IMR-90 (cell line): ENCODE data around the gene APOB. TPM values are rescaled to one million over a fixed set of nuclear protein-coding genes. Genes with fewer than 3 reads are reported as not detected.

ENCODE experiments used
- ATAC-seq: fragments of 200-7000 bp; cut with Tn5 transposase; 2 replicates; pipeline ENCODE4 v1.9.1; 2020; ENCODE audit warnings: low read depth, mild to moderate bottlenecking, moderate library complexity
- BruUV-seq: library from RNA; stranded (reverse); fragments of 400-500 nt; replicated peaks from 2 replicates; lab custom pipeline; 2021; lab: Mats Ljungman, UMichigan
- CTCF ChIA-PET: fragments of 300-600 bp; formaldehyde crosslinking; extraction: SDS; loops from one replicate; lab custom pipeline; 2021; ENCODE audit warnings: antibody characterized with exemption; lab: Yijun Ruan, JAX
- POLR2A ChIA-PET: fragments of 300-600 bp; sonication (Branson Sonifier 250); formaldehyde crosslinking; loops from one replicate; lab custom pipeline; 2022; ENCODE audit warnings: antibody characterized with exemption; ENCODE audit not compliant: unreplicated experiment; lab: Charles Lee
- DNase-seq: peaks from one replicate; pipeline ENCODE4 v3.0.0; 2013
- H2AFZ ChIP-seq: replicated peaks from 2 replicates; pipeline ENCODE3; 2013; ENCODE audit warnings: low read length, mild to moderate bottlenecking; ENCODE audit not compliant: poor library complexity
- H2AK5ac ChIP-seq: 2 replicates; pipeline ENCODE4 v1.6.1; 2013; ENCODE audit warnings: low read depth, low read length, inconsistent platforms
- H2AK9ac ChIP-seq: replicated peaks from 2 replicates; pipeline ENCODE3; 2013; ENCODE audit warnings: mild to moderate bottlenecking, low read depth, low read length, moderate library complexity; ENCODE audit not compliant: poor library complexity
- H2BK120ac ChIP-seq: 2 replicates; pipeline ENCODE4 v1.6.1; 2013; ENCODE audit warnings: low read depth, low read length, inconsistent platforms
- H2BK15ac ChIP-seq: 3 replicates; pipeline ENCODE4 v1.6.1; 2013; ENCODE audit warnings: low read depth, low read length, inconsistent platforms
- H2BK20ac ChIP-seq: 2 replicates; pipeline ENCODE4 v1.6.1; 2013; ENCODE audit warnings: low read depth, mild to moderate bottlenecking, inconsistent platforms, low read length, moderate library complexity
- H2BK5ac ChIP-seq: 2 replicates; pipeline ENCODE4 v1.6.1; 2013; ENCODE audit warnings: mild to moderate bottlenecking, low read depth, low read length, inconsistent platforms; ENCODE audit not compliant: poor library complexity, severe bottlenecking
- H3K14ac ChIP-seq: replicated peaks from 2 replicates; pipeline ENCODE4 v1.6.1; 2013; ENCODE audit warnings: low read depth, low read length, inconsistent platforms
- H3K18ac ChIP-seq: 2 replicates; pipeline ENCODE4 v1.6.1; 2013; ENCODE audit warnings: low read depth, low read length, control low read depth
- H3K23ac ChIP-seq: 2 replicates; pipeline ENCODE4 v1.6.1; 2013; ENCODE audit warnings: low read depth, low read length, inconsistent platforms
- H3K27ac ChIP-seq: 2 replicates; pipeline ENCODE4 v1.5.1; 2013; ENCODE audit warnings: mild to moderate bottlenecking, control low read depth, low read length; ENCODE audit not compliant: insufficient read depth
- H3K27me3 ChIP-seq: 2 replicates; pipeline ENCODE4 v1.6.1; 2013; ENCODE audit warnings: low read length; ENCODE audit not compliant: control insufficient read depth, insufficient read depth
- H3K36me3 ChIP-seq: 2 replicates; pipeline ENCODE4 v1.6.1; 2013; ENCODE audit warnings: low read length, mixed read lengths; ENCODE audit not compliant: control insufficient read depth, insufficient read depth
- H3K4ac ChIP-seq: 2 replicates; pipeline ENCODE4 v1.6.1; 2013; ENCODE audit warnings: low read depth, low read length, inconsistent platforms
- H3K4me1 ChIP-seq: 2 replicates; pipeline ENCODE4 v1.6.1; 2013; ENCODE audit warnings: low read length, mixed read lengths; ENCODE audit not compliant: control insufficient read depth, insufficient read depth
- H3K4me2 ChIP-seq: 2 replicates; pipeline ENCODE4 v1.6.1; 2013; ENCODE audit warnings: low read depth, mild to moderate bottlenecking, control low read depth, low read length, moderate library complexity
- H3K4me3 ChIP-seq: 2 replicates; pipeline ENCODE4 v1.5.1; 2013; ENCODE audit warnings: low read depth, mild to moderate bottlenecking, control low read depth, low read length, moderate library complexity; ENCODE audit not compliant: insufficient read depth
- H3K56ac ChIP-seq: 2 replicates; pipeline ENCODE4 v1.6.1; 2013; ENCODE audit warnings: low read length, inconsistent platforms; ENCODE audit not compliant: insufficient read depth; ENCODE audit errors: extremely low read depth
- H3K79me1 ChIP-seq, 2 experiments: 2 replicates each; pipeline ENCODE4 v1.6.1; 2013; ENCODE audit warnings: low read length in 2 of 2, inconsistent platforms in 1 of 2, low read depth in 1 of 2
- H3K9ac ChIP-seq: 2 replicates; pipeline ENCODE4 v1.6.1; 2013; ENCODE audit warnings: low read depth, low read length, control low read depth
- H3K9me1 ChIP-seq: 2 replicates; pipeline ENCODE4 v1.6.1; 2013; ENCODE audit warnings: low read length, inconsistent platforms; ENCODE audit not compliant: insufficient read depth
- H3K9me3 ChIP-seq: 2 replicates; pipeline ENCODE4 v1.6.1; 2013; ENCODE audit warnings: low read length; ENCODE audit not compliant: control insufficient read depth, insufficient read depth
- H4K20me1 ChIP-seq: 2 replicates; pipeline ENCODE4 v1.6.1; 2013; ENCODE audit warnings: low read length, inconsistent platforms; ENCODE audit not compliant: insufficient read depth
- H4K5ac ChIP-seq: 2 replicates; pipeline ENCODE4 v1.6.1; 2013; ENCODE audit warnings: mild to moderate bottlenecking, low read depth, low read length, control low read depth
- H4K8ac ChIP-seq, 2 experiments: 2 replicates each; pipeline ENCODE4 v1.6.1; 2013; ENCODE audit warnings: low read depth in 2 of 2, low read length in 2 of 2, control low read depth in 1 of 2, inconsistent platforms in 1 of 2
- H4K91ac ChIP-seq: 2 replicates; pipeline ENCODE4 v1.6.1; 2013; ENCODE audit warnings: low read depth, low read length, inconsistent platforms; ENCODE audit not compliant: insufficient read depth
- CEBPB ChIP-seq: IDR thresholded peaks from 2 replicates; pipeline ENCODE4 v1.6.1; 2012; ENCODE audit warnings: low read depth, low read length, improper control_type of control experiment
- POLR2A ChIP-seq: IDR thresholded peaks from 2 replicates; pipeline ENCODE4 v1.6.1; 2012; ENCODE audit warnings: mild to moderate bottlenecking, low read depth, low read length
- RFX5 ChIP-seq: IDR thresholded peaks from 2 replicates; pipeline ENCODE4 v1.8.0; 2012; ENCODE audit warnings: low read depth, mild to moderate bottlenecking, low read length, moderate library complexity
- SMC3 ChIP-seq: fragments of 150-350 bp; IDR thresholded peaks from 2 replicates; pipeline ENCODE4 v1.6.1; 2016; ENCODE audit warnings: low read depth, mild to moderate bottlenecking, antibody characterized with exemption, low read length, moderate library complexity
- WGBS, 2 experiments: methylation state at CpG; one replicate each; pipeline versions ENCODE4 v1.1.5 to v1.1.7; 2013; ENCODE audit warnings: missing lambda C conversion rate in 2 of 2; ENCODE audit not compliant: insufficient read length in 1 of 2; ENCODE audit errors: extremely low coverage in 2 of 2; 5-methylcytosine and 5-hydroxymethylcytosine counted together
- dilution Hi-C: fragments of 300-500 bp; cut with HindIII; formaldehyde crosslinking; loops from one replicate; pipeline ENCODE4 v1.14.3; 2018; ENCODE audit warnings: low sequenced_read_pairs; ENCODE audit not compliant: unreplicated experiment
- in situ Hi-C: fragments of 300-500 bp; cut with MboI; formaldehyde crosslinking; loops from 3 replicates; pipeline ENCODE4 v1.14.3; 2019; ENCODE audit warnings: low sequenced_read_pairs, inconsistent platforms, mixed read lengths
- intact Hi-C: fragments of 100-400 bp; cut with micrococcal nuclease; formaldehyde crosslinking; loops from 2 replicates; pipeline ENCODE4 v1.10.0; 2022
- polyA plus RNA-seq, 3 experiments: library from polyadenylated mRNA; depleted of rRNA; stranded (reverse); fragments of >200 nt; gene quantifications; 2 replicates each; pipeline ENCODE4 v1.2.3, GENCODE V29; 2012; ENCODE audit warnings: low replicate concordance in 1 of 3
- total RNA-seq: library from RNA; depleted of rRNA; stranded (reverse); fragments of >200 nt; gene quantifications from 2 replicates; pipeline ENCODE4 v1.2.3, GENCODE V29; 2012

Gene APOB
- total and polyA plus RNA-seq, 2 of the 4 experiments (the other 2 are of a cell fraction), result under 0.01 TPM; not detected in 1

- ATAC-seq (no peak), DNase-seq (no peak)
- in situ Hi-C loops (no loop called here), dilution Hi-C loops (no loop called here), intact Hi-C loops (no loop called here)
- no peak overlapping the region for H2BK20ac ChIP-seq
- H3K4me3 ChIP-seq, result no peak overlapping the region
- no peaks in the 10 kb centered on the region for H3K9me1 ChIP-seq
- no TSS peak for BruUV-seq
- no peak overlapping the region for H3K27ac ChIP-seq
- POLR2A ChIA-PET, result no interaction called here
- H4K5ac ChIP-seq, result no peak overlapping the region
- H2BK15ac ChIP-seq, result no peak overlapping the region
- H3K4ac ChIP-seq, result no peak overlapping the region
- no peak overlapping the region for H2AFZ ChIP-seq
- no peak overlapping the region for H3K9ac ChIP-seq
- H2AK9ac ChIP-seq, result no peak overlapping the region
- no peaks in the 10 kb centered on the region for H3K9me3 ChIP-seq
- no peak overlapping the region for H3K23ac ChIP-seq
- H3K27me3 ChIP-seq, result no peaks in the 10 kb centered on the region
- no peak overlapping the region for H4K91ac ChIP-seq
- H4K20me1 ChIP-seq, result no peaks in the 10 kb centered on the region
- no peak overlapping the region for H3K14ac ChIP-seq
- no peaks in the 10 kb centered on the region for H3K4me1 ChIP-seq
- H2AK5ac ChIP-seq, result no peak overlapping the region
- 50% methylated on average over 2 of the region's 8 CpGs; no CpG with 5 or more reads in 1 of the 2 experiments for WGBS, 2 experiments
- no peak overlapping the region for H3K56ac ChIP-seq
- H3K4me2 ChIP-seq, result no peak overlapping the region
- no peaks in the 10 kb centered on the region for H3K36me3 ChIP-seq
- no peak overlapping the region for H4K8ac ChIP-seq
- TF ChIP-seq RFX5, result no peak
- no peak for TF ChIP-seq CEBPB
- no peak for TF ChIP-seq POLR2A
- no peak for TF ChIP-seq SMC3
- CTCF ChIA-PET, result no interaction called here
- H3K18ac ChIP-seq, result no peak overlapping the region
- no peaks in the 10 kb centered on the region for H3K79me1 ChIP-seq
- H2BK120ac ChIP-seq, result no peak overlapping the region
- no peak overlapping the region for H2BK5ac ChIP-seq
Observed at GRCh38 chr2:21013043-21013816, 30.6 kb downstream of the APOB start.
